ENCODE results near the gene TRIM67.
"Not testable (repeated sequence)": the region's sequence is repeated elsewhere in the genome, so short reads cannot be mapped to it uniquely, and the experiment has no call there.

TRIM67 gene

DNA sequence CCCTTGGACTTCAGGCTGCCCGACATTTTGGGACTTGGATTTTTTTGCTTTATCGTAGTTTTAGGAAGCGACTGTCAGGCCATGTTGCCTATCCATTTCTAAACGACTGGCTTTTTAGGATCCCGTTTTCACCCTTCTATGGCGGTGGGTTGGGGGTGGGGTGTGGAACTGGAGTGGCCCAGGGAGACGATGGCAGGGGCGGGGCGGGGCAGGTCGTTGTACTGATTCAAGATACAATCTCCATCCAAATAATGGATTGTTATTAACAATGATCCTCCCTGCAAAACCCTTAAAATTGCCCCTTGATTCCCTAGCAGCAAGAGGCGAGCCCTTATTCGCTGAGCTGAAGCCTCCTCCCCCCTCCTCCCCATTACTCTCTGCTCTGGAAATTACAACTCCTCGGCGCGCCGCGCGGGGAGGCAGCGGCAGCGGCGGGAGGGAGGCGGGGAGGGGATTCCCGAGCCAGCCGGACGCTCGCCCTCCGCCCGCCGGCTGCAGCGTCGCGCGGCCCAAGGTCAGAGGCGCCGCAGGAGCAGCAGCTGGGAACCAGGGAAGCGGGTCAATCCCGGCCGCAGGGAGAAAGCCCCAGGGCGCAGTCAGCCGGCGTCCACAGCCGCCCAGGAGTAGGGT, at the start of gene TRIM67:
TRIM67 (plus strand) TSS at position 392 of the 630 bp plus-strand sequence. CDS start 912 bp downstream, outside the sequence.
- DNase-seq: peak in 1 of 2 donors; percentile 14

DNA sequence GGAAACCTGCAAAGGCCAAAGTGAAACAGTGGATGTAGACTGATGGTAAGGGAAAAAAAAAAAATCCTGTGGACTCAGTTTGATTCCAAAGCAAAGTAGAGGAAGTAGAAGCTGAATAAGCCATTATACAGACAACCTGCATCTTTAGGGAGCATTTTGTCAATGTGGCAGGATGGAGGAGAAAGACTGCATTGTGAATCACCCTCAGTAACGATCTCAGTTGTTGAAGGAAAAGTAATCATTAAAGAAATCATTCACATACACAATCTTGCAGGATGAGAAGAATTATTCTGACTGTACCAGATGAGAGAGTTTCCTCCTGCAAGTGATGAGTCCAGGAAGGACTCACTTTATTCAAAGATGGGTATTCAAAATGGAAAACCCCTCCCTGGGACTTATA, 45.1 kb upstream of the TRIM67 start:
- no peak for DNase-seq

DNA sequence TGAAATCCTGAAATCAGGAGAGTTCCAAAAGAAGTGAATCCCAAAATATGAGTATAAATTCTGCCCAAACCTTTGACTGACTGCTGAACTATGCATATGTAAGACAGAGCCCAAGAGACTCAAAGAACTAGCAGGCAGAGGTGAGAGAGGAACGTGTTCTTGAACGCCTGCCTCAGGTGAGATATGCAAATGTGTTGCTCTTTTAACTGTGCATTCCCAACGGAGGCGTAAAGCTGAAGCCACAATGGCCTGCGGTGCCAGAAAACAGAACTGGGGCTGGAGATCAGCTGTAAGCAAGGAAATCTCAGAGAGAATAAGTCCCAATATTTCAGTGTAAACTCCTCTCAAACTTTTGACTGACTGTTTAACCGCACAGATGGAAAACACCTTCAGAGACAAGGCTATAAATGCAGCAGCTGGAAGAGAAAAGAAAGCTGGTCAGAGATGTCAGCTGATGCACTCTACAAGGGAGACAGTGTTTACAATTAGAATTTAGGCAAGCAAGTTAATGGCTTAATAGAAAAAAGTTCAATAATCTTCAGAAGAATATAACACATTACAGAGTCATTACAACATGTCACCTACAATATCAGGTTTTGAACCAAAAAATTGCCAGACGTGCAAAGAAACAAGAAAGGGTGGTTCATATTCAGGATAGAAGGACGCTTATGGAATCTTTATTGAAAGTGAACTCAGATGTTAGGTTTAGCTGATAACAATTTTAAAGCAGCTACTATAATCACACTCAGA, 43.0 kb upstream of the TRIM67 start:
- no peak for DNase-seq

DNA sequence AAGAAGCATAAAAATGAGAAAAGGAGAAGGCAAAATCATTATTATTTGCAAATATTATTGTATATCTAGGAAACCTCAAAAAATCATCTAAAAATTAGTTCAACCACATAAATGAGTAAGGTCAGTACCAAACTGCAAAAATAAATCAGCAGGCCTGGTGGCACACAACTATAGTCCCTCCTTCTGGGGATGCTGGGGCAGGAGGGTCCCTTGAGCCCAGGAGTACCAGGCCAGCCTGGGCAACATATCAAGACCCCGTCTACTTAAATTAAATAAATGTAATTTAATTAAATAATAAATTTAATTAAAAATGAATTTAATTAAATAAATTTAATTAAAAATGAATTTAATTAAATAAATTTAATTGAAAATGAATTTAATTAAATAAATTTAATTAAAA, 40.3 kb upstream of the TRIM67 start:
- no peak for DNase-seq

DNA sequence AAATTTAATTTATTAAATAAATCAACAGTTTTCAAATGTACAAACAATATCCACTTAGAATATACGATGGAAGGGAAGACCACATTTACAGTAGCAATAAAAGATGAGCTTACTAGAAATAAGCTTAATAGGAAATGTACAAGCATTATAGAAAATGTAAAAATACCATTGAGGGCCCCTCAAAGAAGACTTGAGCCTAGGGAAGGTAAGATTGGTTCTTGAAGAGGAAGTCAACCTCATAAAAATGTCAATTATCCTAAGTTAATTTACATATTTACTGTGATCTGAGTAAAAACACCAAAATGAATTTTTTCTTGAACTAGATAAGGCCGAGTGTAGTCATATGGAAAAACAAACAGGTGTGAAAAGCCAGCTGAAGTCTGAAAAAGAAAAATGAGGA, 39.7 kb upstream of the TRIM67 start:
- no peak for DNase-seq

DNA sequence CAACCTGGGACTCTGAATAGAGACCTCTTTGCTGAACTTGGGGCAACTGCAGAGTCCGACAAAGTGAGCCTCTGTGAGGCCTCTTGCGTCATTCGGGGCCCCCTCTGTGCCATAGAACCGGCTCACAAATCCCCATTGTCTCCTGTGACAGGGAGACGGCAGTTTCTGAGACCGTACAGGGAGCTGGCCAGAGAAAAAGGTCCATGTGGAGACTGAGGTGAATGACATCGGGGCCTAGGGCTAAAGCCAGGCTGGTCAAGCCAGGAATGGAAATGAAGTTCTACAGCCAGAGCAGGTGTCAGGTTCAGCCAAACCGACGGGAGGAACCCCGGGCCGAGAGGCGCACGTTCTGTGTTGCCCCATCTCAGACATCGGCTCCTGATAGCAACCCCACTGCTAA, 37.1 kb upstream of the TRIM67 start:
- DNase-seq: no peak

DNA sequence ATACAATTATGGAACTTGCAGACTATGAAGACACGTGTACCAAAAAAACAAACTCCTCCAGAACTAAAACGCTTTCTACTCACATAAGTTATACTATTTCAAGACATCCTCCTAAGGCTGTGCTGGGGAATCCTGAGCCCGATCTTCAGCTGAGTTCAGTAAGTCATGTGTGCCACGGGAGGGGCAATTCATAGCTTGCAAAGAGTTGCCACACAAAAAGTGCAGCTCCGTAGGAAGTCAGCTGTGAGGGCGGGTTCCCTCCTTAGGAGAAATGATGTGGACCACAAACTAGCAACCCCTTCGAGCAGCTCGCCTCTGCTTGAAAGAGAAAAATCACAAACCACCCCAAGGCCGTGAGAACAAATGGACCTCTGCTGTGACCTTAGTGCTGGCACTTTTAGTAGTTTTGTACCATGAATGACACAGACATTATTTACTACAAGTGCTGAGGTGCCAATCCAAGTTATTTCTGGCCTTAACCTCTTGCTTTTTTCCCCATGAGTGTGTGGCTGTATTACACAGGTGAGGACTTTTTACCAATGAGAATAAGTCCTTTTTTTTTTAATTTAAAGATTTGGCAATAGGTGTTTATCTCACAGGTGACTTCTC, 35.8 kb upstream of the TRIM67 start:
- no peak for DNase-seq

DNA sequence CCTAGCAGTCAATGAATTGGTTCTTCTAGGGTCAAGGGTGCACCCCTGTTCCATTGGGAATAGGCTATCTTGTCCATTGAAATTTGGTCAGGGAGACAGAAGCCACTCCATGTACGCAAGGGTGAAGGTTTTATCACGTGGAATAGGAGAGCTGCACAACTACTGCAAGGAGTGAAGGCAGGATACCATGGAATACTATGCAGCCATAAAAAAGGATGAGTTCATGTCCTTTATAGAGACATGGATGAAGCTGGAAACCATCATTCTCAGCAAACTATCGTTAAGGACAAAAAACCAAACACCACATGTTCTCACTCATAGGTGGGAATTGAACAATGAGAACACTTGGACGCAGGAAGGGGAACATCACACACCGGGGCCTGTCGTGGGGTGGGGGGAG, 34.8 kb upstream of the TRIM67 start:
- not testable (repeated sequence) for DNase-seq

DNA sequence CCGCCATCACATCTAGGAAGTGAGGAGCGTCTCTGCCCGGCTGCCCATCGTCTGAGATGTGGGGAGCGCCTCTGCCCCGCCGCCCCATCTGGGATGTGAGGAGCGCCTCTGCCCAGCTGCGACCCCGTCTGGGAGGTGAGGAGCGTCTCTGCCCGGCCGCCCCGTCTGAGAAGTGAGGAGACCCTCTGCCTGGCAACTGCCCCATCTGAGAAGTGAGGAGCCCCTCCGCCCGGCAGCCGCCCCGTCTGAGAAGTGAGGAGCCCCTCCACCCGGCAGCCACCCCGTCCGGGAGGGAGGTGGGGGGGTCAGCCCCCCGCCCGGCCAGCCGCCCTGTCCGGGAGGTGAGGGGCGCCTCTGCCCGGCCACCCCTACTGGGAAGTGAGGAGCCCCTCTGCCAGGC, 33.4 kb upstream of the TRIM67 start:
- not testable (repeated sequence) for DNase-seq

DNA sequence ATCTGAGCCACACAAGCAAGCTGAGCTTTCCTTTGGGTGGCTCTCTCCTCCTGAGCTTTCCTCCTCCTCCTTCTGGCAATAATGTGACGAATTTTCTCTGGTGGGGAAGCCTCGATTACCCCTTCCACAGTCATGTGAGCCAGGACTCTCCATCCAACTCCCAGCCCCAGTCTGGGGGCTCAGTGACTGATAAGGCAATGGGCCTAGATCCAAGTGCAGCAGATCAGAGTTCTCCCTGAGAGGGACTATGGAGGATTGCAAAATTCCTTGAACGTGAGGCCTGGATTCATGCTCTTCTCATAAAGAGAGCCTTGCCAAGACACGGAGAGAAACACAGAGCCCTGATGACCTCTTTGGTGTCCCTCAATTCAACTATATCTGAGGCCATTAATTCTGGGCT, 31.3 kb upstream of the TRIM67 start:
- DNase-seq: no peak

DNA sequence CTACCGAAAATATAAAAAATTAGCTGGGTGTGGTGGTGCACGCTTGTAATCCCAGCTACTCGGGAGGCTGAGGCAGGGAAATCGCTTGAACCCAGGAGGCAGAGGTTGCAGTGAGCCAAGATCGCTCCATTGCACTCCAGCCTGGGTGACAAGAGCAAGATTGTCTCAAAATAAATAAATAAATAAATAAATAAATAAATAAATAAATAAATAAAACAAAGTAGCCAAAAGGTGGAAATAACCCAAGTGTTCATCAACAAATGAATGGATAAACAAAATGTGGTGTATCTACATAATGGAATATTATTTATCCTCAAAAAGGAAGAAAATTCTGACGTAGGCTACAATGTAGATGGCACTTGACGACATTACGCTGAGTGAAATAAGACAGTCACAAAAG, 29.3 kb upstream of the TRIM67 start:
- not testable (repeated sequence) for DNase-seq

DNA sequence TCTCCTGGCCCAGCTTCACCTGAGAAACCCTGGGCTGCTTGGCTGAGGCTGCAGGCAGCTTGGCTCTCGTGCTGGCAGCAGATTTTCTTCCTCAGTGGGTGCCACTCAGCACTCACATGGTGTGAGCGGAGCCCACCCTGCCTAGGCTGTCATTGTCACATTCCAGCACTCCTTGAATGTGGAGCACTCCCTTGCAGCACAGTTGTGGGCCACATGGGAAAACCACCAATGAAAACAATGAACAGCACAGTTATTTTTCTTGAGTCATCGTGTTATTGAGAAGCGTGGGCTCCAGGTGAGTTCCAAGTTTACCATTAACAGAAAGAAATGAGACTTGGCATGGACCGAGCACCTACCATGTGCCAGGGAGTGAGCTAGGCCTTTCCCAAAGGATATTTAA, 27.2 kb upstream of the TRIM67 start:
- no peak for DNase-seq

DNA sequence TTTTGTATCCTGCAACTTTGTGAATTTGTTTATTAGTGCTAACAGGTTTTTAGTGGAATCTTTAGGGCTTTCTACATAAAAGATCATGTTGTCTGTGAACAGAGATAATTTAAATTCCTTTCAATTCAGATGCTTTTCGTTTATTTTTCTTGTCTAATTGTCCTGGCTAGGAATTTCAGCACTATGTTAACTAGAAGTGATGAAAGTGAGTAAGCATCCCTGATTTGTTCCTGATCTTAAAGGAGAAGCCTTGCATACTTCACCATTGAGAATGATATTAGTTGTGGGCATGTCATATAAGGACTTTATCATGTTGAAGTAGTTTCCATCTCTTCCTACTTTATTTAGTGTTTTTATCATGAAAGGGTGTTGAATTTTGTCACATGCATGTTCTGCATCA, 23.6 kb upstream of the TRIM67 start:
- no peak for DNase-seq

DNA sequence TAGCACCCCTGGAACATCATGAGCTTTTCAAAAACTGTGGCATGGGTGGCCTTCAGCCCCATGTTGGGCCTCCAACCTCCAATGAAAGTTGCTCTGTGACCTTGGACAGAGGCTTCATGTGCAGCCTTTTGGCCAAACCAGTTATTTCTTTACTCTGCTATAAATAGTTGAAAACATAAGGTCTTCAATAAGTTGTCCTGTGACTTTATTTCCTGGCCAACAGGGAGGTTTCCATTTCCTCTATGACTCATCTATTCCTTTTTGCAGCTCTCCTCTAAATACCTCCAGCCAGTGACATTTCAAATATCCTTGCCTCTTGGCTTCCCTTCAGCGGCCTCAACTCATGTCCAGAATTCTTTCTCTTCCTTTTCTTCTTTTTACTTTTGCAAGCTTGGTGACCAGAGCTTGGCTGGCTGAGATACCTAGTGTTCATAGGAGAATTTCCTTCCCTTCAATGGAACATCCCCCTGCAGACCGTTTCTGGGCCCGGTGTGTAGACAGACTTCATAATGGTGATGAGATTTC, 22.7 kb upstream of the TRIM67 start:
- no peak for DNase-seq

DNA sequence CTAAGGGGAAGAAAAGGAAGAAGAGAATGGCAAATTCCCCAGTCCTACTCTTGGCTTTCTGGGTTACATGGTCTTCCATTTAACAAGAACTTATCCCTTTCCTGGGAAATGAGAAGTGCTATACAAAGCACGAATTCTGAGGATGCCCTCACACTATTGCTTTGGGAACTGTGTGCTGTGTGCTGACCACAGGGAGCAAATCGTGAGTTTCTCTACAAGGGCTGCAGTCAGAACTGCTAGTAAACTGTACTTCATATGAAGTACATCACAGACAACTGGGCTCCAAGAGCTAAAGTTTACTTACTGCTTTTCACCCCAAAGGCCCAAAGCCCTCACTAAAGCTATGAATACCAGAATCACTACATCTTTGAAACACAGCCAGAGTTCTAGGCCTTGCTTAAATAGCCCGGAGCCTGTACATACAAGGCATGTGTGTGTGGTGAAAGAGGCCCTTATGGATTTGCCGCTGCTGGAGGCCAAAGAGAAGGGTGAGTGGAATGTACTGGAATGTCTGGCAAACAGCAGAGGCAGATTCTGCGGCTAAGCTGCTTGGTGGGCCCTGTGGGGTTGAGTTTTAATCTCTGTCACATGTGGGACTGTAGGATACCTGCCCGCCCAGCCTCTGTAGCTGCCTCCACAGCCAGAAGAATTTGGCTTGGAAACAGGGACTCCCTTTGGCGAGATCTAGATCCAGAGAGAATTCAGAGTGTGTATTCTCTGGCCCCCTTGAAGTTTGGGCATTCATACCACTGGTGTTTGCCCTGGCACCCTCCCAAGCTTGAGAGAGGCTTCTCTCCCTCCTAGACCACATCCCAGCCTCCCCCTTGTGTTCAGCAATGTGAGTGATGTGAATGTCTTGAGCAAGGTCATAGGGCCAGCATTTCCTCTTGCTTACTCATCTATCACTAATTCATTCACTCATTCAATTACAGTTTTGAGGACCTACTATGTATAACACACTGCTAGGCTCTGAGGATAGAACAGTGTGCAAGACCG, 21.9 kb upstream of the TRIM67 start:
- DNase-seq: no peak

DNA sequence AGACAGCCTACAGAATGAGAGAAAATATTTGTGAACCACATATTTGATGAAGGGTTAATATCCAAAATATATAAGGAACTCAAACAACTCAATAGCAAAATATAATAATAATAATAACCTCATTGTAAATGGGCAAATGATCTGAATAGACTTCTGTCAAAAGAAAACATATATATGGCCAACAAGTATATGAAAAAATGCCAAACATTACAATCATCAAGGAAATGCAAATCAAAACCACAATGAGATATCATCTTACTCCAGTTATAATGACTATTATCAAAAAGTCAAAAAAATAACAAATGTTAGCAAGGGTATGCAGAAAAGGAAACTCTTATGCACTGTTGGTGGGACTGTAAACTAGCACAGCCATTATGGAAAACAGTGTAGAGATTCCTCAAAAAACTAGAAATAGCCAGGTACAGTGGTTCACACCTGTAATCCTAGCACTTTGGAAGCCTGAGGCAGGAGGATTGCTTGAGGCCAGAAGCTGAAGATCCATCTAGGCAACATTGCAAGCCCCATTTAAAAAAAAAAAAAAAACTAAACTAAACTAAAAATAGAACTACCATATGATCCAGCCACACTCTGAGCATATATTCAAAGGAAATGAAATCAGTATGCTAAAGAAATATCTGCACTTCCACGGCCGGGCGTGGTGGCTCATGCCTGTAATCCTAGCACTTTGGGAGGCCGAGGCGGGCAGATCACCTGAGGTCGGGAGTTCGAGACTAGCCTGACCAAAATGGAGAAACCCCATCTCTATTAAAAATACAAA, 17.3 kb upstream of the TRIM67 start:
- no peak for DNase-seq

DNA sequence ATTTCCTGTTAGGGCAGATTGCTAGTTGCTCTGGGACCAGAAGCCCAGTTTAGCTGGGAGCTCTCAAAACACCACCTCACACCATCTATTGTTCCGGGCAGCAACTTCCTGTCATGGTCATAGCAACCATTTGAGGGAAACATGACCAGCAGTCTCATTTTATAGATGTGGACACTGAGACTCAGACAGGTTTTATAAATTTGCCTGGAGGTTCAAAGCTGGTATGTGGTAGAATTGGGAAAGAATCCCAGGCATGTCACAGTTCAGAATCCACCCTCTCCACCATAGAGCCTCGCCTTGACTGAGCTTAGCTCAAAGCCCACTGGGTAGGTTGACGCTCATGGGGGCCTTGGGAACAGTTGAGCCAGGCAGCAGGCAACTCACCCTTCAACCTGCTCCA, 14.0 kb upstream of the TRIM67 start:
- no peak for DNase-seq

DNA sequence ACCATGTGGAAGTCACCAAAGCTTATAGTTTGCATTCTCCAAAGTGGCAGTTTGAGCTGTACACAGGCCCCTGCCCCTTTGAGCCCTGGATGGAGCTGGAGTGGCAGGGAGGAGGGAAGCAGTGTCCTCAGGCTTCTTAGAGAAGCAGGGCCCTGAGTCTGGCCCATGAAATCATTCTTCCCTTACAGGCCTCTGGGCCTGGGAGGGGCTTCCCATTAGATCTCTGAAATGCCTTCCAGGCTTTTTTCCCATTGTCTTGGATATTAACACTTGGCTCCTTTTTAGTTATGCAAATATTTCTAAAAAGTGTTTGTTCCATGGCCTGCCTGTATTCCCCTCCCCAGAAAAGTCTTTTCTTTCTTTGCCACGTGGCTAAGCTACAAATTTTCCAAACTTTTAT, 10.0 kb upstream of the TRIM67 start:
- no peak for DNase-seq

DNA sequence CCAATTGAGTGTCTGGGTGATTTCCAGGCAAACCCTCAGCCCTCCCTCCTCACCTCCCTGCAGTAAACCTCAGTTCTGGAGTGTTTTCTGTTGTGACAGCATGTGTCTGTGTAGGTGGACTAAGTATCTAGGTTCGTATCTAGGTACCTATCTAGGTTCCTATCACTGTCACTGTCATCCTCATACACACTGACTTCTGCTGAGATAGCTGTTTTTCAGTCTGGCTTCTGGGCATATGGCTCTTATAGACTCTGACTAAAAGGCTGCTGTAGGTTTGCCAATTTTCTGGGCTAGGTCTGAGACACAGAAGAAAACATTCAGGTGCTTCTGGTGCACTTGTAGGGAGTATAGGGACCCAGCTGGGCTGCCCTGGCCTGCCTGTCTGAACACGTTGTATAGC, 8.1 kb upstream of the TRIM67 start:
- no peak for DNase-seq

DNA sequence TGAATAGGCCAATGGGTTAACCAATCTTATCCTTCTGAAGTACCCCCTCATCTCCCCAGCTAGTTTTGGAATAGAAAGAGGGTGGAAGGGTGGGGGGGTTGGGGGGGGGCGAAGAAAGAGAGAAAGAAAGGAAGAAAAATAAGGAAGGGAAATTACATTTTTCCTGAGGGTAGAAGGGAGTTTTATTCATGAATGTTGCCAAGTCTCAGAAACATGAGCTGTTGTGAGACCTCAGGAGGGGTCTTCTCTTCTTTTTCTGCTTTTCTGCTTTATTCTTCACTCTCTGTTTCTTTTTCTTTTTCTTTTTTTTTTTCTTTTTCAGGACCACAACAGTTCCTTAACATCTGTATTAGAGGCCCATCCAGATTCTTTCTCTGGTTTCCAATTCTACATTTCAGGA, 6.0 kb upstream of the TRIM67 start:
- DNase-seq: no peak

DNA sequence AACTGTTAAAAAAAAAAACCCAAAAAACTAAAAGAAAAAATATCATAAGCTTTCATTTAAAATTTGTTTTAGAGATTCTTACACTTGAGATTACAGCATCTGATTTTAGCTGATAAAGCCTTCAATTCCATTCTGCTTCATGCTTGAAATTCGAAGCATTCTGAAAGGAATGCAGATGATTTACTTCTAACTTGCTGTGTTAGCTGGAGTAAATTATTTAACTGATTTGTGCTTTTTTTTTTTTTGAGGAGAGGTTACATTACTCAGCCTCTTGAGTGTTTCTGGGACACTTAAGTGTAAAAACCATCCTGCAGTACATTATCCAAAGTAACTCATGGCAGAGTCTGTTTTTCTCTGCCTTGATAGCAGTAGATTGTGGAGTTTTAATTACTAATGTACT, 4.5 kb upstream of the TRIM67 start:
- no peak for DNase-seq

DNA sequence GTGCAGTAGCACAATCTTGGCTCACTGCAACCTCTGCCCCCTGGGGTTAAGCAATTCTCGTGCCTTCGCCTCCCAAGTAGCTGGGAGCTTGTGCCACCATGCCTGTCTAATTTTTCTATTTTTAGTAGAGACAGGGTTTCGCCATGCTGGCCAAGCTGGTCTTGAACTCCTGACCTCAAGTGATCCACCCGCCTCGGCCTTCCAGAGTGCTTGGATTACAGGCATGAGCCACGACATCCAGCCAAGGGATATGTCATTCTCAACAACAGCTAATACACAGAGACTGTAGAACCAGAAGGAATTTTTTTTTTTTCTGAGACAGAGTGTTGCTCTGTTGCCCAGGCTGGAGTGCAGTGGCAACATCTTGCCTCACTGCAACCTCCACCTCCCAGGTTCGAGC, 3.7 kb upstream of the TRIM67 start:
- not testable (repeated sequence) for DNase-seq

All from inflammatory macrophage treated with lipopolysaccharide for 1 hour (primary cell).